DMS114 treated with DMSO at 0.1 percent for 48 hours (cell line): ENCODE measurements around the gene NBPF20.
"Not testable (repeated sequence)": the region's sequence is repeated elsewhere in the genome, so short reads cannot be mapped to it uniquely, and the experiment has no call there.

Experiments
- DNase-seq: peaks from one replicate; lab custom pipeline; 2025; ENCODE audit not compliant: unreplicated experiment; lab: John Stamatoyannopoulos, UW

The NBPF20 gene

DNA sequence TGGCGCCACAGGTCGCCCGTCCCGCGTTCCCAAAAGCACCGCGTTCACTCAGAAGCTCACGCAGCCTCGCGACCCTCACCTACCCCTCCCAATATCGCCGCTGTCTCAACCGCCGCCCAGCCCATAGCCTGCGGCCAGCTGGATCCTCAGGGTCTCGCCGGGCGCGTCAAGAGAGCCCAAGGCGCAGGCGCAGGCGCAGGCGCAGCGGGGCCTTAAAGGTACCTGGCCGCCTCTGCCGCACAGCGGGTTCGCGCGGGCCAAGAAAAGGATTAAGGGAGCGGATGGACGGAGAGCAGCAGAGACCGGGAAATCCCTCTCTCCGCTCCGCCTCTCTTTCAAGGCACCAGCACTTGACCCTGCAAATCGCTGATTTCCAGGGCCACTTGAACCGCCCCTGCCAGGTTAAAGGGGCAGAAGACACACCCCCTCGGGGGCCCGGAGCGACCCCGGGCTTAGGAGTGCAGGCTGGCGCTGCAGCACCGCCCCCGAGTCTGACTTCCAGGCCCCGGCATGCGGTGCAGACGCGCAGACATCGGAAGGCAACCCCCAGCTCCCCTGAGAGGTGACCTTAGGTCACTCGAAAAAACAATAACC lies at the start of gene NBPF20:
Gene NBPF20 (minus strand): TSS at position 168 of the 594 bp plus-strand sequence. CDS start 20,331 bp downstream, outside the sequence.
- DNase-seq = peak; percentile 65

DNA sequence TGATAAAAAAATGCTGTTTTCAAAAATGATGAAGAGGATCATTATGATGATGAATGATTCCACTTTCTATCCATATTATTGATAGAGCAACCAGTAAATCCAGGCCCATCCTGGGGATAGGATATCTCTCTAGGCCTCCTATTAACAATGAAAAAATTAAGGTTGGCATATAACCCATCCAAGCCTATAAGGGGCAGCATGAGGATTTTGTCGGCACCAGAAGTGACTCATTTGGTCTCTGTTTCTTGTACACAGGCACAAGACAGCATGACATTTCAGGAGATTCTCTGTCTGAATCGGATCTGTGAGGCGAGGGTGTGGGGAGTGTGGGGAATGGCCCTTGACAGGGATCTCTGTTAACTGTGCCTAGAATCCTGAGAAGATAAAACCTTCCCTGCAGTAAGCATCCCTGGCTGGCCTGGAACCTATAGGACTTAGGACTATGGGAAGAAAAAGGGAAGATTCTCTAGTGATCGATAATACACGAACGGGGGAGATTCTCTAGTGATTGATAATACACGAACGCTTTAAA lies 49.5 kb upstream of the NBPF20 start:
- DNase-seq = not testable (repeated sequence)

GRCh38 chr1:145472731-145473130 lies 47.3 kb upstream of the NBPF20 start:
- DNase-seq = not testable (repeated sequence)

DNA sequence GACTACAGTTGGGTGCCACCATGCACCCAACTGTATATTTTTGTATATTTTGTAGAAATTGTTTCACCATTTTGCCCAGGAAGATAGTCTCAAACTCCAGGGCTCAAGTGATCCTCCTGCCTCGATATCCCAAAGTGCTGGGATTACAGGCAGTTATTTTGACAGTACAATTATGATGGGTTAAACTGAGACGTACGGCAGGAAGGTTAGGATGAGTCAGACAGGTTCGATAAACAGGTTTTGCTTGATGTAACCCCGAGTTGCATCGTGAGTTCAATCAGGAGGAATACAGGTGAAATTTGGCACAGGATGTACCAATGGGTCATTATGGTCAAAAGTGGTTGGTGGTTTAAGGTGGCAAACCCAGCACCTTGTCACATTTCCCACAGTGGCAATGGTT lies 46.0 kb upstream of the NBPF20 start:
- not testable (repeated sequence) for DNase-seq

DNA sequence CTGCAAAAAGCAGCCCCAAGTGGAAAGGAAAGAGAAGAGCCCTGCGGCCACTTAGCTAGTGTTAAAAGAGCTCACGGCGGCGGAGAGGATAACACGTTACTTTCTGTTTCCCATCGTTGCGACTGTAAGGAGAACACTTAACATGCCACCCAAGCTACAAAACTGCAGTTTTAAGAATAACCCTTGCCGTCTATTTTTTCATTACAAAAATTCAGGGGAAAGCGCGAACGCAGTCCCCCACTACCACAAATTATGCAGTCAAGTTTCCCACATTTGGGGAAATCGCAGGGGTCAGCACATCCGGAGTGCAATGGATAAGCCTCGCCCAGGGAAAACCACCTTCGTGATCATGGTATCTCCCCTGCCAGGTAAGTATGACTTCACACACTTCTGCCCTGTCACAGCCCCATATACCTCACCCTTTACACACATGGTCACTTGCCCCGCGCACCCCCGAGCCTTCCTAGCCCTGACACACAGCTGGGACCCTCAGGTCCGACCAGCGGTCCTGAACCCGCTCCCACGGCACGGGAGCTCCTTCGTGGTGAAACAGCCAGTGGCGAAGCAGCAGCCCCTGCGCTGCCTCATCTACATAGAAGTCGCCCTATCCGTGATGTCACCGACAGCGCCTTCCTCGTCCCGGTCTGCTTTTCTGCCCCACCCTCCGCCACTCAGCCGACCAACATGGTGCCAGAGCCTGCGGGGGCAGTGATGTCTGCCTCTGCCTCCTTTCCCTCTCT lies 40.2 kb upstream of the NBPF20 start:
- DNase-seq = peak; percentile 67

DNA sequence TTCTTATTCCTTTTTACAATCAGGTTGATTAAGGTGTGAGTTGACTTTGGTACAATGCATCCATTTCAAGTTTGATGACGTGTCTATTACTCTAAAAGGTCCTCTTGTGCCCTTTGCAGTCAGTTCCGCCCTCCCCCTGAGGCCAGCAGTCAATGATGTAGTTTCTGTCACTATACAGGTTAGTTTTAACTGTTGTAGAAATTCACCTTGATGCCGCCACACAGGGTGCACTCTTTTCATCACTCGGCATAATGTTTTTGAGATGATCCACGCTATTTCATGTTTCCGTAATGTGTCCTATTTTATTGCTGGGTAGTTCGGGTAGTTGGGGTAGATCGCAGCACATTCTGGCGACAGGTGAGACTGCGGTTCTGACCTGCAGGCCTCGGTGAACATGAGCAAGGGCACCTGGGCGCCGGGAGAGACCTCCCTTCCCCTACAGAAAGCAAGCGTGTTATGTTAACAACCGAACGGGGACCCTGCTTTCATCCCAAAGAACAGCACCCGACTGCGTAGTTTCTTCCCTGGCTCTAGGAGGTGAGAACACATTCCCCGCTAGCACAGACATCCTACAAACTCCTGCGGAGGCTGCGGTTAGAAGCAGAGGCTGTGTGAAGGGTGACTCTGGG lies 39.4 kb upstream of the NBPF20 start:
- not testable (repeated sequence) for DNase-seq

DNA sequence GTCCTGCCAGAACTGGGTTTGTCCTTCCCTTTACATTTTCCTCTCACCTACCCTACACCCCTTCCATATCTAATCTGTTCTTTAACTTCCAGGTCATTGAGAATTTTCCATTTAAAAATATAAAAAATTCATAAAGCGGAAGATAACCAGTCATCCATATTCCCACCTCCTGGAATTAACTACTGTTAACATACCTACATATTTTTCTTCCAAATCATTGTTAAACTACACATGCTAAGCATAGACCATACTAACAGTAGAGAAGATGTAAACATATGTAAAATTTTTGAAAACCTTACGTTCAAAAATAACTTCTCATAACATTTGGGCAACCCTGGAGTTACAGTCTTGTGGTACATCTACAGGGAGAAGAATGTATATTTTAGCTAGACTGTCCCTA lies 38.6 kb upstream of the NBPF20 start:
- not testable (repeated sequence) for DNase-seq

- DNase-seq = not testable (repeated sequence)
Measured at GRCh38 chr1:145460684-145461083, 35.3 kb upstream of the NBPF20 start.

DNA sequence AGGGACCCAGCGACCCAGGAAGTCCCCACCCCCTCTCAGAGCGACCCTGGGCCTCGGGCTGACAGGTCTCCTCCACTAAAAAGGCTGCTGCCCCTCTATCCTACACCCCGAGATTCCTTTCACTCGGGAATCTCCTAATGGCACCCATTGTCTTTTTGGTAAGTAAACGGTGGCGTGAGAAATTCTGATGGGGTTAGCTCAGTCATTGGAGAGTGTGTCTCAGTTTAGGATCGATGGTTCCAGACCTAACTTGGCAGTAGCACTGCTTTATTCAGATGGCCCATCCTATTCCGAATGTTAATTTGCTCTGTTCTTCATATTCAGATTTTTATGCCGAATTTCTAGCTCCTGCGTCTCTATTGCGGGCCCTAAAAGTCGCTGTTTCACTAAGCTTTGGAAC lies 34.6 kb upstream of the NBPF20 start:
- not testable (repeated sequence) for DNase-seq

DNA sequence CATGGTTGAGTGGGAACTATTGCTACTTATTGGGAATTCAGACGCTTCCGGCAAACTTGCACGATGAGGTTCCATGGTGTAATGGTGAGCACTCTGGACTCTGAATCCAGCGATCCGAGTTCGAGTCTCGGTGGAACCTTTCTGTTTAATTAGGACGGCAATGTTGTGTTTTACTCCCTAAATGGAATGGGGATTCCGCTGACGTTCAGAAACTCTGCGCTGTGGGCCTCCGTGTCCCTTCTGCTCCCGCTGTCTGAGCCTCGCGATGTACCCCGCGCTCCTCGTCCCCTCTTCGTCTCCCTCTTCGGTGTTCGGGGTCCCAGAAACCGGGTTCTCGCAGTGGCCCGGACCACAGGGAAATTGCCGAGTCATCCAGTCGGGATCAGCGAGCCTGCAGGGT lies 34.2 kb upstream of the NBPF20 start:
- DNase-seq = not testable (repeated sequence)

- DNase-seq = not testable (repeated sequence)
Measured at GRCh38 chr1:145459063-145459462, 33.7 kb upstream of the NBPF20 start.

GRCh38 chr1:145454824-145455177 lies 29.4 kb upstream of the NBPF20 start:
- not testable (repeated sequence) for DNase-seq

GRCh38 chr1:145453873-145454823 lies 28.7 kb upstream of the NBPF20 start:
- not testable (repeated sequence) for DNase-seq

- not testable (repeated sequence) for DNase-seq
Measured at GRCh38 chr1:145452506-145452905, 27.1 kb upstream of the NBPF20 start.

GRCh38 chr1:145451914-145452313 lies 26.5 kb upstream of the NBPF20 start:
- DNase-seq = not testable (repeated sequence)

GRCh38 chr1:145445219-145445618 lies 19.8 kb upstream of the NBPF20 start:
- not testable (repeated sequence) for DNase-seq

- not testable (repeated sequence) for DNase-seq
Measured at GRCh38 chr1:145442340-145442739, 16.9 kb upstream of the NBPF20 start.

DNA sequence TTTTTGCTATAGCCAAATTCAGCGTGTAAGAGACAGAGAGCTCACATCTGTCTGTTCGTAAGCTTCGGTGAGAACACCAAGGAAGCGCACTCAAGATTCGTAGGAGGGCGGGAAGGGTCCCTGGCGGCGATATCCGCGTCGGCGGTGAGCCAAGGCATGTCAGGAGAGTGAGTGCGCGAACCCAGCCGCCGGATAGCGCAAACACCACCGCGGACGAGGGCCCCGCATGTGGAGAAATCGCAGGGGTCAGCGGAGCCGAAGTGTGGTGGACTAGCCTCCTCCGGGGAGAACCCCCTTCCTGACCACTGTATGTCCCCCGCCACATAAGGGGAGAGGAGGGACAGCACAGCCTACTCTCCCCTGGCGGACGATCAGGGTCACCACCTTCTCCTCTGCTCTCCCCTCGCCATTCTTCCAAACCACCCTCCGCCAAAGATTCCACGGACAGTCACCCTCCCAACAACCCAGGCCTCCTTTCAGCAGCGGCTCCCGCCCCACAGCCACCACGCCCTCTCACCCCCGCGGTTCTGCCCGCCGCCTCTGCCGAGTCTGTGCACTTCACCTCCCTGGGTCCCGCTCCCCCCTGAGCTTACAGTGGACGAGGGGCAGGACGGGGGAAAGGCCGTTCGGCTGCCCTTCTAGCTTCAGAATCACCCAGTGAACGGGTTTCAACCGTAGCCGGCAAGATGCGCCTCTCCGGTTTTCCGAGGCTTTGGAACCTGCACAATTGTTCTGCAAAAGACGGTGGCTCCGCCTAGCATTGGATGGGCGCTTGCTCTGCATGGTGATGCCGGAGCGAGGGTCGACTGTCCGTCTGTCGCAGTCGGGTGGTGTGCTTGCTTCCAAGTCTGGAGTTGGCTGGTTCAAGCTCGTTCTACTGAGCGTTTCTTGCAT lies 6.2 kb upstream of the NBPF20 start:
- DNase-seq = not testable (repeated sequence)

DNA sequence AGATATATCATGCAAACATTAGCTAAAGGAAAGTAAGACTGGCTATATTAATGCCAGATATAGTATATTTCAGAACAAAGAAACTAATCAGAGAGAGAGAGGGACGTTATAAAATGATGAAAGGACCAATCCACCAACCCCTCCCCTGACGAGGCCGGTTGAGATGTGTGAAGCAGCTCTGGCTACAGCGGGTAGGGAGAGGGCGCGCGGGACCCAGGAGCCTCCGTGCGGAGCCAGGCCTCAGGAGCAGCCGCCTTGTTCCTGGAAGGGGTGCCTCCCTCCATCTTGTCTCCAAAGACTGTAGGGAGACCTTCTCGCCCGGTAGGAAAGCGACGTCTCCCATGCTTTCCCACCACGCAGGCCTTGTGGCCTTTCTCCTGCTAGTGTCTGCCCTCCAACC lies 5.4 kb upstream of the NBPF20 start:
- DNase-seq = not testable (repeated sequence)

GRCh38 chr1:145429329-145429728 lies 3.9 kb upstream of the NBPF20 start:
- DNase-seq = not testable (repeated sequence)
